HepG2 (cell line): ENCODE data around the gene TXNL4B. TPM values are rescaled to one million over a fixed set of nuclear protein-coding genes. Genes with fewer than 3 reads are reported as not detected.

Source experiments
- ATAC-seq: fragments of 200-7000 bp; cut with Tn5 transposase; 3 replicates; pipeline ENCODE4 v1.9.1; 2020; ENCODE audit warnings: mild to moderate bottlenecking, moderate library complexity
- BruUV-seq: library from RNA; stranded (reverse); fragments of 400-500 nt; replicated peaks from 2 replicates; lab custom pipeline; 2021; lab: Mats Ljungman, UMichigan
- CTCF ChIA-PET: fragments of 300-600 bp; formaldehyde crosslinking; extraction: SDS; loops from one replicate; lab custom pipeline; 2021; ENCODE audit warnings: low total read pairs, inconsistent platforms, low intra/inter-chr PET ratio; lab: Yijun Ruan, JAX
- POLR2A ChIA-PET: fragments of 350-600 bp; sonication (Branson Sonifier 250); formaldehyde crosslinking; loops from one replicate; lab custom pipeline; 2020; ENCODE audit warnings: antibody characterized with exemption, inconsistent platforms; lab: Yijun Ruan, JAX
- DNase-seq: peaks from one replicate; pipeline ENCODE4 v3.0.0-alpha.2; 2015; ENCODE audit warnings: low spot score
- FAIRE-seq: peaks from 3 replicates; lab custom pipeline; 2011; peaks lifted over from hg19 to GRCh38; lab: Jason Lieb, UNC
- H2AFZ ChIP-seq: one replicate; pipeline ENCODE4 v1.6.1; 2011; ENCODE audit warnings: low read length, inconsistent platforms
- H3K27ac ChIP-seq: fragments of 300-600 bp; 3 replicates; pipeline ENCODE4 v1.8.0; 2011; ENCODE audit warnings: mixed run types, mild to moderate bottlenecking, mixed read lengths, low read length, inconsistent platforms; ENCODE audit not compliant: insufficient read depth; ENCODE audit errors: extremely low read length
- H3K27me3 ChIP-seq, 2 experiments: fragments of 200-600 bp in 1 of 2; 2 replicates in 1 of 2; 3 replicates in 1 of 2; pipeline versions ENCODE4 v1.6.0 to v1.8.0; 2011; ENCODE audit warnings: low read length in 2 of 2, mild to moderate bottlenecking in 2 of 2, moderate library complexity in 2 of 2, inconsistent platforms in 1 of 2; ENCODE audit not compliant: insufficient read depth in 2 of 2, control insufficient read depth in 1 of 2
- H3K36me3 ChIP-seq, 2 experiments: fragments of 200-600 bp in 1 of 2; replicated peaks in 1 of 2; 2 replicates in 1 of 2; 3 replicates in 1 of 2; pipeline versions ENCODE4 v1.5.1 to v1.8.0; 2011; ENCODE audit warnings: low read length in 2 of 2, inconsistent platforms in 1 of 2; ENCODE audit not compliant: insufficient read depth in 2 of 2, control insufficient read depth in 1 of 2
- H3K4me1 ChIP-seq: 2 replicates; pipeline ENCODE4 v1.5.1; 2012; ENCODE audit warnings: low read length, inconsistent platforms; ENCODE audit not compliant: insufficient read depth
- H3K4me2 ChIP-seq: 2 replicates; pipeline ENCODE4 v1.6.0; 2011; ENCODE audit warnings: low read depth, low read length, inconsistent platforms
- H3K4me3 ChIP-seq, 3 experiments: fragments of 200-600 bp in 1 of 3; sonication (generic), shearing (Covaris generic) in 1 of 3; replicated peaks in 1 of 3; 2 replicates each; pipeline ENCODE4 v1.5.1; 2011 to 2016; ENCODE audit warnings: low read length in 3 of 3, inconsistent platforms in 2 of 3, low read depth in 2 of 3, mild to moderate bottlenecking in 2 of 3, control low read depth in 1 of 3, mixed read lengths in 1 of 3; ENCODE audit not compliant: insufficient read depth in 1 of 3
- H3K79me2 ChIP-seq: one replicate; pipeline ENCODE4 v1.6.1; 2011; ENCODE audit warnings: low read length, inconsistent platforms; ENCODE audit not compliant: insufficient read depth
- H3K9ac ChIP-seq: 2 replicates; pipeline ENCODE4 v1.6.0; 2011; ENCODE audit warnings: mild to moderate bottlenecking, low read depth, low read length, inconsistent platforms; ENCODE audit not compliant: insufficient read depth
- H3K9me3 ChIP-seq: 2 replicates; pipeline ENCODE4 v1.5.1; 2012; ENCODE audit warnings: mild to moderate bottlenecking, low read length
- H4K20me1 ChIP-seq: 2 replicates; pipeline ENCODE4 v1.6.0; 2011; ENCODE audit warnings: inconsistent platforms, mild to moderate bottlenecking, low read length, moderate library complexity; ENCODE audit not compliant: insufficient read depth
- ATF3 ChIP-seq: sonication (generic); formaldehyde crosslinking; IDR thresholded peaks from 2 replicates; pipeline ENCODE4 v1.4.0; 2020; ENCODE audit warnings: missing genetic modification reagents
- FOXP1 ChIP-seq, 2 experiments: fragments of 450-650 bp in 1 of 2; IDR thresholded peaks; 2 replicates each; pipeline ENCODE4 v1.6.1; 2017 to 2018; ENCODE audit warnings: antibody characterized with exemption in 1 of 2
- HOXA3 ChIP-seq: sonication (generic); formaldehyde crosslinking; IDR thresholded peaks from 2 replicates; pipeline ENCODE4 v1.5.0; 2020; ENCODE audit warnings: missing genetic modification reagents
- IRX3 ChIP-seq: sonication (generic); formaldehyde crosslinking; IDR thresholded peaks from 2 replicates; pipeline ENCODE4 v1.8.1; 2023; ENCODE audit warnings: mild to moderate bottlenecking, low read depth, missing genetic modification reagents, borderline replicate concordance
- KIAA2018 ChIP-seq: sonication (generic); formaldehyde crosslinking; IDR thresholded peaks from 2 replicates; pipeline ENCODE4 v1.5.0; 2020; ENCODE audit warnings: mild to moderate bottlenecking, missing genetic modification reagents, borderline replicate concordance
- MLLT10 ChIP-seq: sonication (generic); formaldehyde crosslinking; IDR thresholded peaks from 2 replicates; pipeline ENCODE4 v1.4.0; 2020; ENCODE audit warnings: missing genetic modification reagents
- MYPOP ChIP-seq: sonication (generic); formaldehyde crosslinking; IDR thresholded peaks from 2 replicates; pipeline ENCODE4 v1.8.1; 2023; ENCODE audit warnings: mild to moderate bottlenecking, moderate library complexity, missing genetic modification reagents
- UBTF ChIP-seq: sonication (generic); formaldehyde crosslinking; IDR thresholded peaks from 2 replicates; pipeline ENCODE4 v1.4.0; 2020; ENCODE audit warnings: mild to moderate bottlenecking, missing genetic modification reagents
- XRCC5 ChIP-seq: fragments of 200-400 bp; formaldehyde crosslinking; optimal IDR thresholded peaks from 2 replicates; pipeline ENCODE3; 2017; ENCODE audit warnings: mild to moderate bottlenecking, low read length
- ZNF326 ChIP-seq: sonication (generic); formaldehyde crosslinking; IDR thresholded peaks from 2 replicates; pipeline ENCODE4 v1.4.0; 2020; ENCODE audit warnings: missing genetic modification reagents, borderline replicate concordance
- WGBS: methylation state at CpG from one replicate; pipeline ENCODE4 v1.1.6; 2017; ENCODE audit warnings: low lambda C conversion rate; 5-methylcytosine and 5-hydroxymethylcytosine counted together
- in situ Hi-C: cut with HindIII; loops from 2 replicates; pipeline ENCODE4 v1.10.0; 2017; ENCODE audit warnings: low pct_unique_long_range_greater_than_20kb; ENCODE audit not compliant: extremely low pct_ligation_motif_present
- intact Hi-C: fragments of 100-400 bp; cut with micrococcal nuclease; formaldehyde crosslinking; loops from one replicate; pipeline ENCODE4 v1.10.0; 2022; ENCODE audit not compliant: unreplicated experiment
- polyA plus RNA-seq, 8 experiments: library from polyadenylated mRNA; depleted of rRNA in 3 of 8; stranded (reverse) in 7 of 8; unstranded in 1 of 8; fragments of >200 nt; fragmentation: Illumina TruSeq in 4 of 8; extraction: Trizol in 4 of 8; gene quantifications; 2 replicates each; pipeline versions ENCODE4 v1.2.1 to v1.2.3, GENCODE V29; 2011 to 2016; ENCODE audit warnings: low read depth in 4 of 8, missing spikeins in 1 of 8, mixed read lengths in 1 of 8; ENCODE audit not compliant: insufficient read depth in 1 of 8
- total RNA-seq, 5 experiments: library from RNA; depleted of rRNA; stranded (reverse); fragments of >200 nt; fragmentation: Illumina TruSeq; extraction: Trizol; gene quantifications; 2 replicates each; pipeline ENCODE4 v1.2.3, GENCODE V29; 2016; ENCODE audit warnings: low read depth in 1 of 5

TXNL4B gene
- total and polyA plus RNA-seq, 2 of the 13 experiments (the other 11 are each of a cell fraction or from before 2014, with no cell fraction given): 17.4 to 18.3 TPM

GRCh38 chr16:72101195-72101594, 7.8 kb upstream of the TXNL4B start (continued):
- no peak for TF ChIP-seq IRX3 (CRISPR knock-in tag)

- Histone ChIP-seq H3K4me2 (no peak overlapping the region), H4K20me1 (no peaks in the 10 kb centered on the region; the same call in none of the 2 replicates), H3K9me3 (no peaks in the 10 kb centered on the region), H3K9ac (no peak overlapping the region), H2AFZ (no peak overlapping the region), H3K4me3 (no peak overlapping the region), H3K36me3 (peaks cover 68 to 84% of the 10 kb centered on the region in 2 experiments), H3K4me1 (peaks cover 23% of the 10 kb centered on the region), H3K27me3 (no peaks in the 10 kb centered on the region; a peak in 1 of 5 replicates), H3K79me2 (peaks cover 29% of the 10 kb centered on the region), H3K27ac (no peak overlapping the region)
- intact Hi-C loops (loop anchor here (1.0 to 5.0 kb wide), 3 partner anchors 33 to 137 kb away; partner anchors contain the start of gene DHODH), in situ Hi-C loops (no loop called here)
- DNase-seq (peak; percentile 81), FAIRE-seq (peak; percentile 98), ATAC-seq (peak; percentile 94)
- POLR2A ChIA-PET: interaction anchor here (1.1 kb wide), 1 partner anchor 37 kb away, joined by 3 read pairs; the partner anchor contains the start of gene HPR
- 77% methylated on average over 11 of the region's 12 CpGs for WGBS
- BruUV-seq: no TSS peak
- CTCF ChIA-PET: interaction anchor here (2.1 kb wide), 1 partner anchor 32 kb away, joined by 58 read pairs; no protein-coding TSS in a partner anchor
- TF ChIP-seq MYPOP (CRISPR knock-in tag) (no peak), MLLT10 (CRISPR knock-in tag) (no peak), XRCC5 (no peak), HOXA3 (no peak), ATF3 (CRISPR knock-in tag) (no peak), FOXP1 (IDR thresholded peaks at IDR 0.05) (no peak), FOXP1 (CRISPR knock-in tag; IDR thresholded peaks at IDR 0.05) (no peak), UBTF (CRISPR knock-in tag) (0 out of 2 replicates have a peak, but pooled peaks have one; percentile 19), ZNF326 (CRISPR knock-in tag) (no peak), KIAA2018 (CRISPR knock-in tag) (no peak)
Observed at GRCh38 chr16:72099377-72099818, 6.0 kb upstream of the TXNL4B start.
